ENCODE measurements around the gene HYAL1.
A peak's percentile ranks its signal among the peaks of the same experiment; 100 is the strongest.

The HYAL1 gene, protein sequence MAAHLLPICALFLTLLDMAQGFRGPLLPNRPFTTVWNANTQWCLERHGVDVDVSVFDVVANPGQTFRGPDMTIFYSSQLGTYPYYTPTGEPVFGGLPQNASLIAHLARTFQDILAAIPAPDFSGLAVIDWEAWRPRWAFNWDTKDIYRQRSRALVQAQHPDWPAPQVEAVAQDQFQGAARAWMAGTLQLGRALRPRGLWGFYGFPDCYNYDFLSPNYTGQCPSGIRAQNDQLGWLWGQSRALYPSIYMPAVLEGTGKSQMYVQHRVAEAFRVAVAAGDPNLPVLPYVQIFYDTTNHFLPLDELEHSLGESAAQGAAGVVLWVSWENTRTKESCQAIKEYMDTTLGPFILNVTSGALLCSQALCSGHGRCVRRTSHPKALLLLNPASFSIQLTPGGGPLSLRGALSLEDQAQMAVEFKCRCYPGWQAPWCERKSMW

DNA sequence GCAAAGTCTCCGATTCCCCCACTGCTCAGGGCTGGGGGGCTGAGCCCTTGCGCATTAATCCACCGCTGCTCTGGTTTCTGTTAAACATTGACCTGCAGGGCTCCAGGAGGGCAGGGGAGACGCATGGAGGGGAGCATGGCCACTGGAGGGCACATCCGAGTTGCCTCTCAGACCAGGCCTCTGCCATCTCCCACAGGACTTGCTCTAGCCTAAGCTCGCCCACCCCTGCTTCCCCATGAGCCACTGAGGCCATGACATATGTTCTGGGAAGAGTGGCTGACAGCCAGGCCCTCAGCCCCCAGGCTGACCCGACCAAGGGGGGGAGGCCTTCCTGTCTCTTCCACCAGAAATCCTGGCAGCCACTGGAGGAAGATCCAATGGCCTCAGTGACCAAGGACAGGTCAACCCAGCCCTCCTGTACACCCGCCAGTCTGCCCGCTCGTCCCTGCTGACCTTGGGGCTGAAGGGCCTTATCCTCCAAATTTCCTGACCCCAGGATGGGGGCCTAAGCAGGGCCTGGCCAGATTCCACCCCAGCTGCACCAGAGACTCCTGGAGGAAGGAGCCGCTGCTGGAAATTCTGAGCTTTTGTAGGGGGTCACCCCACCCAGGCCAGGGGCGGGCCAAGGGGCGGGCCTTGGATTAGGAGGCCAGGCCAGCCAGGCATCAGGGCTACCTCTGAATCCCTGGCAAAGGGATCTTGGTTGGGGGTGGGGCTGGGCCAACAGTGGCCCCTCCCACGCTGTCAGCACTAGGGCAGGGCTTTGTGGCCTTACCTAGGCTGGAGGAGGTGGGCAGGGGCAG lies at the start of gene HYAL1:
TSS of gene HYAL1 (minus strand) at position 562 of the 803 bp plus-strand sequence. CDS start 618 bp downstream, outside the sequence.
- no peak for DNase-seq

DNA sequence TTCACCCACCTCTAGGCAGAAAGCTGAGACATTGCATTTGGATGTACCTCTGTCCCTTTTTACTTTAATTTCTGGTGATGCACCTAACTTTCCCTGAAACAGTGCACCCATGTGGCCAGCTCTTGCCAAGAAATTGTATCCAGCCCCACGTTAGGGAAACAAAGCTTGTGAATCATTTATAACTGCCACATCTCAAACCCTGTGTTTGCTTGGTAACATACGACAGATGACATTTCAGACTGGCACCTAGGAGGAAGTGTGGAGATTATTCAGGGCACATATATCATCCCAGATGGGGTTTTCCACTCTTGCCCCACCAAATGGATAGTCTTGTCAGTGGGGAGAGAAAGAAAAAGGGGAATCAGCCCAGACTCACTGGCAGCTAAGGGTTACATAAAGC lies 49.4 kb upstream of the HYAL1 start:
- DNase-seq, result peak; percentile 30

DNA sequence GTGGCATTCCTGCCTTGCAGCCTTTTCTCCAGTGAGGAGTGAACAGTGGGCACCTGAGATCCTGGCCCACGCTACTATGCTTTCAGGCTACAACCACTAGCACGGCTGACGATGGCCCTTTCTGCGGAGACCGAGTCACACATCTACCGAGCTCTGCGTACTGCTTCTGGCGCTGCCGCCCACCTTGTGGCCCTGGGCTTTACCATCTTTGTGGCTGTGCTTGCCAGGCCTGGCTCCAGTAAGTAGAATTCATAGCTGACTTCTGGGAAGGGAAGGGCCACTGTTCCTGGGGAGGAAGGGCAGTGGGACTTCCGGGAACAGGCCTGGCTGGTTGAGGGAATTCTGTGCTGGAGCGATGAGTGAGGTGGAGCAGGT lies 47.9 kb upstream of the HYAL1 start:
- no peak for DNase-seq

DNA sequence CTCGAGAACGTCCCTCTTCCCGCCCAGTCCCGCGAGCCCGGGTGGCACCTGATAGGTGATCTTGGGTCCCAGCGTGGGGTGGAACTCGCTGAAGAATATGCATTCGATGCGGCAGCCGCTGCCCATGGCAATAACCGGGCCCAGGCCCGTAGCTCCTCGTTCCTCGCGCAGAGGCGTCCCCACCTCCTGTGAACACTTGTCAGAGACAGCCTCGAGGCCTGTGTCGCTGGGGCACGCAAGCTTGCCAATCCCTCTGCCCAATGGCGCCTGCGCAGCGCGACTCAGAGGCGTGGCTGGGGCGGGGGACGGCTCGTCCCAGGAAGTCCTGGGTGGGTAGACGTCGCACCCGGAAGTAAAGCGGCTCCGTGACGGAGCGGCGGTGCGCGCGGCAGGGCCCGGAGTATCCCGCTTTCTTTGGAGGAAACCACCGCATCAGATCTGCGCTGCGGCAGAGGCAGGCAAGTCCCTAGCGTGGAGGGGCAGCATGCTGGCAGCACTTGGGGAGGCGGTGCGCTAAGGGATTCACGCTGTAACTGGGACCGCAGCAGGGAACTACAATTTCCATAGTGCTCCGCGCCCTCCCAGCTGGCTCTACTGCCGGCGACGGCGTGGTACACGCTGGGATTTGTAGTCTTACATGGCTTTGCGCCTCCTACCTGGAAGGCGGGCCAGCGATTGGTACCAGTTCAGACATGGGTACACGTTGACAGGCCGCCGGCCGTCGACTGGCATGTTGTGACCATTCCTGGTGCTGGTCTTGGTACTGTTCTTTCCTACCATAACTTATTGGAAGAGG lies 47.4 kb upstream of the HYAL1 start, which contains the start of the genes CYB561D2 and NPRL2:
TSS of gene CYB561D2 (plus strand) at position 336 of the 796 bp plus-strand sequence. CDS start 572 bp downstream, outside the sequence.
TSS of gene NPRL2 (minus strand) at position 249 of the 796 bp plus-strand sequence. CDS start at position 126, 123 bp downstream.
- peak; percentile 91 for DNase-seq

DNA sequence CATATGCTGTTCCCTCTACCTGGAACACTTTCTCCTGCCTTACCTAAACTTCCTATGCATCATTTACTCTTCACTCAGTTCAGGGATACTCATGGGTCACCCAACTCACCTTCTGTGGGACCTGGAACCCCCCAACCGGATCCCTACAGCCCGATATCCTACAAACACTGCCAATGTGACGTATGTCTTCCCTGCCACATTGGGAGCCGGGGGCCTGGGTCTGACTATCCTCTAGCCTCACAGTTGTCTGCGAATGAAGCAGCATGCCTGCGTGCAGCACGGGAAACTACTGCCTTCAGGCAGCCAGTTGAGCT lies 46.8 kb upstream of the HYAL1 start:
- no peak for DNase-seq

DNA sequence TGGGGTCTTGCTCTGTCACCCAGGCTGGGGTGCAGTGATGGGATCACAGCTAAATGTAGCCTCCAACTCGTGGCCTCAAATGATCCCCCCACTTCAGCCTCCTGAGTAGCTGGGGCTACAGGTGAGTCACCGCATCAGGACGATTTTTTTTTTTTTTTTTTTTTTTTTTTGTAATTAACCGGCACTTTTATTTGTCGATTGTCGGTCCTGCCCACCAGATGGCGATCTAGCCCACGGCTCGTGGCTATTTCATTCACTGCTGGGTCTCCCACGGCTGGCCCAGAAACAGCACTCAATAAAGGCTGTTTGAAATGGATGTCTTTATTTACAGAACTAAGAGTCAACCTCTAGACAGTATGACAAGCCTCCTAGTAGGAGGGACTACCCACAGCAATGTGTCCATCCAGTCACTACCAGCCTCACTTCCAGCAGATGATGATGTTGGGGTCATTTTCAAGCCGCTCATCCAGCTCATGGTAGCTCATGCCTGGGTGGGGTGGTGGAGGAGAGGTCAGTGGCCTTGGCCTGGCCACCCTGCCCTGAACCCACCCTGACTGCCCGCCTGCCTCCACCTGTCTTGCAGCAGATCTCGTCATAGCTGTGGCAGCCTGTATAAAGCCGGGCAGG lies 43.9 kb upstream of the HYAL1 start:
- DNase-seq, result peak; percentile 76

DNA sequence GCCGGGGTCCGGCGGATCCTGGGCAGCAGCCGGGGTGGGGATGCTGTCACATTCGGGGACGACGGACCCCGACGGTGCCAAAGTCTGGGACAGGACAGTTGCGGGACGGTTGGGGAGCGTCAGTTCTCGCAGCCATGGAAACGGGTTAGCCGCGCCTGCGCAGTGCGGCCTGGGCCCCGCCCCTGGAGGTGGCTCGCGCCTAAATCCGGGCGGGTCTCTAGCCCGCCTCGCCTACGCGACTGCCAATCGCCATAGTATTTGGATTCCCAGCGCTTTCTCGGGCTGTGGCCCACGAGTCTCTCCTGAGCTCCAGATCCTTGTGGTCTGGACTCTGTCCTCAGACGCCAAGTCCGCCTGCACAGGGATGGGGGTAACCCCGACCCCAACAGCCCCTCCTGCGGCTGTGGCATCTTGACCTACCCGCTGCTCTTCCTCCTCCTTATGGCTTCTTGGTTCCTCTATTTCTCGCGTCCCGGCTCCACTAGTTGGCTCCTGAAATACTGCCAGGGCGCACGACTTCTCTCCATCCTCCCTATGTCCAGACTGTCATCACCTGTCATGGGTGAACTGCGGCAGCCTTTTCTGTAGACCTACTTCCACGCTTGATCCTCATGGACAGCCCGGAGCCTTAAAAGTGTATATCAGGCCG lies 42.3 kb upstream of the HYAL1 start, which contains the start of gene ZMYND10:
TSS of gene ZMYND10 (minus strand) at position 147 of the 649 bp plus-strand sequence. CDS start 153 bp downstream, outside the sequence.
- DNase-seq, result peak; percentile 51

DNA sequence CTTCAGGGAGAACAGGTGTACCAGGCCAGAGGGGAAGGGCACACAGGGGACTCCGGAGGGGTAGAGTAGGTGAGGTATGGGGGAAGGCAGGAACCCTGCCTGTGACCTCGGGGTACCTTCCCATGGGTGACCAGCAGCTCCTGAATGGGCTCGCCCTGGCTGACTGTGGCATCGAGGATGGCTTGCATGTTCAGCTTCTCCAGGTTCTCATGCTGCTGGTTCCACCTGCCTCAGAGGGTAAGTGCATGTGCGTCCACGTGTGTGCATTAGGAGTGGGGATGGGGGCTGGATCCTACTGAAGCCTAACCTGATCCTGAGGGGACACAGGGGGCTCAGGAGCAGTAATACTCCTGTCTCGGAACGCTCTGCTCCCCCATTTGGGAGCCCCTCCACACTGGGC lies 41.6 kb upstream of the HYAL1 start:
- no peak for DNase-seq

DNA sequence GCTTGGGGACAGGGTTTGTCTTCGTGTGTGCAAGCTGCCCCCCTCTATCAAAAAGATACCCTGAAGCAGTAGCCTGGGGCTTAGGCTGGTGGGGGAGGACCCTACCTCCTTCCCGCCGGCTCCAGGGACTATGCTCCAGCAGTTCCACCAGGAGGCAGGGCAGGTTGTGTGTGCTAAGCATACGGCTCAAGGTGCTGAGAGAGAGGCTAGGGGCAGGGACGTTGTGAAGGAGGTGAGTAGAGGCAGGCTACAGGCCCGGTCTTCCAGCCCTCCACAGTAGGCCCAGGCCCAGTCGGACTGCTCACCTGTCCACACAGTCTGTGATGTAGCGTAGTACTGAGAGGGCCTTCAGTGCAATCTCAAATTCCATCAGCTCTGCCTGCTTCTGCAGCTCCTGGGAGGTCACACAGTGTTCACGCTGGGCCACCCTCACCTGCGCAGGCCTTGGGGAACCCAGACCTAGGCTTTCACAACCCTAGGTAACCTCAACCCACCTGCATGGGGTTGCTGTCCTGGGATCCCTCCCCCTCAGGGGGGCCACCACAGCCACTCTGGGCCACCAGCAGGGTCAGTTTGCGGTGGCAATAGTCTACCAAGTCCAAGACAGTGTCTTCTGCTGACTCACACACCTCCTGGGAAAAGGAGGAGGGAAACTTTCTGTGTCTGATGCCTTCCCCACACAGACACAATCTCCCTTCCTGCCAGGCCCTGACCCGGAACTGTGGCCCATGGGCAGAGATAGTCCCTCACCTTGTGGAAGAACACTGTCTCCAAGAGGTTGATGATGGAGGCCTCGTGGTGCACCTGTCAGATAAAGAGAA lies 39.6 kb upstream of the HYAL1 start:
- no peak for DNase-seq

DNA sequence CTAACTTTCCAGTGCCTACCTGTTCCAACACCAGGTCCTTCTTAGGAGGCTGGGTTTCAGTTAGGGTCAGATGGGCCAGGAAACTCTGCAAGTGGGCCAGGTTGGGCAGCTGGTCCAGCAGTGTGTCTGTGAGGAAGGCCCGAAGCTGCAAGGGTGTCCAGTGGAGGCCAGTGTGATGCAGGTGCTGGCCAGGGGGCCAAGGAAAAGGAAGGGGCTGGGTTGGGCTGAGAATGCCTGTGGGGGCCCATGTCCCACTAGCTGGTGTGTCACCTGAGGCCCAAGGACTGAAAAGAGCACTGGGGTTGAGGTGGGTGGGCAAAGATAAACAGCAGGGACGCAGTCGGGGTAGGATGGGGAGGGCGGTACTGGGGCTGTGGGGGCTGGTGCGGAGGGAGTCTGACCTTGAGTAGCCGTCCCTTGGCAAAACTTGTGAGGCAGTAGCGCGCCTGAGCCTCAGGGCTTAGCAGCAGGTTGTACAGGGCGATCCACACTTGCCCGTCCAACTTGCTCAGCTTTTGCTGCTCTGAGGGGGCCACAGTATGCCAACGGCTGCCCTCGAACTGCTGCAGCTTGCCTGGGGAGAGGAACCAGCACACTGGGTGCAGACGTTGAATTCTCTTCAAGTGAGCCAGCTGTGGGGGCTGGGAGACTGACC lies 38.7 kb upstream of the HYAL1 start:
- no peak for DNase-seq

DNA sequence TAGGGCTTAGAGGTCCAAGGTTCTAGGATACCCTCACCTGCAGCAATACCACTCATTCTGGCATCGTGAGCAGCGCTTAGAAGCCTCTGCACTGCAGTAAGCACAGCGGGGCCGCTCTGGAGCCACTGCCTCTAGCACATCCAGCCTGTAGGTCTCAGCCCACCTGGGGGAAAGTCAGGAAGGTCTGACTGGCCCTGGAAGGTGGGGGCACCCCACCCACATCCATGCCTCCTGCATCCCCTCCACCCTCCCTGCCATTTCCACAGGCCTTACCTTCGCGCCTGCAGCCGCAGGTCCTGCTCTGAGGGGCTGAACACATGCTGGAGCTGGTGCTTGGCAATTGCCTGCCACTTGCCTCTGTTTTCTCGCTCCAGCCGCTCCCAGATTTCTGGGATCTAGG lies 38.2 kb upstream of the HYAL1 start:
- DNase-seq, result no peak

DNA sequence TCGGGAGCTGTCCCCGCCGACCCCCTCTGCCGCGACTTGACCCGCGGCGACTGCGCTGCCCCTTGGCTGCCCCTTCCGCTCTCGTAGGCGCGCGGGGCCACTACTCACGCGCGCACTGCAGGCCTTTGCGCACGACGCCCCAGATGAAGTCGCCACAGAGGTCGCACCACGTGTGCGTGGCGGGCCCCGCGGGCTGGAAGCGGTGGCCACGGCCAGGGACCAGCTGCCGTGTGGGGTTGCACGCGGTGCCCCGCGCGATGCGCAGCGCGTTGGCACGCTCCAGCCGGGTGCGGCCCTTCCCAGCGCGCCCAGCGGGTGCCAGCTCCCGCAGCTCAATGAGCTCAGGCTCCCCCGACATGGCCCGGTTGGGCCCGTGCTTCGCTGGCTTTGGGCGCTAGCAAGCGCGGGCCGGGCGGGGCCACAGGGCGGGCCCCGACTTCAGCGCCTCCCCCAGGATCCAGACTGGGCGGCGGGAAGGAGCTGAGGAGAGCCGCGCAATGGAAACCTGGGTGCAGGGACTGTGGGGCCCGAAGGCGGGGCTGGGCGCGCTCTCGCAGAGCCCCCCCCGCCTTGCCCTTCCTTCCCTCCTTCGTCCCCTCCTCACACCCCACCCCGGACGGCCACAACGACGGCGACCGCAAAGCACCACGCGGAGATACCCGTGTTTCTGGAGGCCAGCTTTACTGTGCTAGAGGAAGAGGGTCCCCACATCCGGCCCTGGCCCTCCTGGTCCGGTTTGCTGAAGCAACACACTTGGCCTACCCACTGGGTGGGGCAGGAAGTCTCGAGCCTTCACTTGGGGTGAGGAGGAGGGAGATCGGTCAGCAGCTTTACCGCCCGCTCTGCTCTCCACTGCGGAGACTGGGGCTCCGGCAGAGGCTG lies 37.3 kb upstream of the HYAL1 start, which contains the start of gene RASSF1:
TSS of gene RASSF1 (minus strand) at position 389 of the 882 bp plus-strand sequence. CDS start at position 358, 31 bp downstream.
- peak; percentile 77 for DNase-seq

DNA sequence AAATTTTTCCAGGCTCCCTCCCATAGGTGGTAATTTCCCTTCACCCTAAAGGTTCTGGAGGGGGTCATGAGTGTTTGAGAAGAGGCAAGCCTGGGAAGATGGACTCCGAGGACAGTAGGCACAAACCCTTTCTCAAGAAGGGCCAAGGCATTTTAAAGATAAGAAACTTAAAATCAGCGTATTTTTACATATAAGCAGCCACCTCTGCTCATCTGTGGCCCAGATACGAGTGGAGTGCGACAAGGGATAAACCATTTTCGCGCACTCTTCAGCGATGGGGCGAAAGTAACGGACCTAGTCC lies 36.7 kb upstream of the HYAL1 start:
- DNase-seq, result no peak

DNA sequence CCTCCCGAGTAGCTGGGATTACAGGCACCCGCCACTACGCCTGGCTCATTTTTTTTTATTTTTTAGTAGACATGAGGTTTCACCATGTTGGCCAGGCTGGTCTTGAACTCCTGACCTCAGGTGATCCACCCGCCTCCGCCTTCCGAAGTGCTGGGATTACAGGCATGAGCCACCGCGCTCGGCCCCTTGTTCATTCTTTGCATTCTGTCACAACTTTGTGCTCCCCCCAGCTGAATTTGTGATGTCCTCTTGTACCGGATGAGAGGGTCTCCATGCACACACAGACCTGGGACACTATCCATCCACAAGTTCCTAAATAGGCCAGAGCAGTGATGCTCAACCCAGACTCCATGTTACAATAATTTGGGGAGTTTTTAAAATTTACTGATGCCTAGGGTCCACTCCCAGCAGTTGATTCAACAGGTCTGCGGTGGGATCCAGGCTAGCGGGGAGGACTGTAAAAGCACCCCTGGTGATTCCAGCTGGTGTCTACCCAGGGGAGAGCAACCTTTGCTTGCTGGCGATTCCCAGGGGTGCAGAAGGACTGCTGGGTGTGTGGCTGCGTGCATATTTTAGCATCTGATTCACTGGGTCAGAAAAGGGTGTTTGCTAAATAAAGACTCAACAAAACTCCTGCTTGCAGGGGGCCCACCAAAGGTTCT lies 36.2 kb upstream of the HYAL1 start:
- DNase-seq, result peak; percentile 78

DNA sequence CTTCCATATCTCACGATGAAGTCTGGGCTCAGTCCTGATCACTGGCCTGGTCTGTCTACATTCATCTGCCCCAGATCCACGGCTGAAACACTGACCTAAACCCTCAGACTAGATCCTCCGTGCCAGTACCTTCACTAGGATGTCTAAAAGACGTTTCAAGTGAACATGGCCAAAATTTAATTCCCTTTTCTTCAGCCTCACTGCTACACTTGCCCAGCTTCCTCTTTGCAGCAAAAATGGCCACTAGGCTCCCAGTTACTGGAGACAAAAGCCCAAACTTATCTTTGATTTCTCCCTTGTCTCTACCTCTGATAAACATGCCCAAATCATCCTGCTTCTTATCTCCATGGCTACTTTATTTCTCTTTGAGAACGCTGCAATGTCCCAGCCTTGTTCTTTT lies 35.6 kb upstream of the HYAL1 start:
- no peak for DNase-seq

DNA sequence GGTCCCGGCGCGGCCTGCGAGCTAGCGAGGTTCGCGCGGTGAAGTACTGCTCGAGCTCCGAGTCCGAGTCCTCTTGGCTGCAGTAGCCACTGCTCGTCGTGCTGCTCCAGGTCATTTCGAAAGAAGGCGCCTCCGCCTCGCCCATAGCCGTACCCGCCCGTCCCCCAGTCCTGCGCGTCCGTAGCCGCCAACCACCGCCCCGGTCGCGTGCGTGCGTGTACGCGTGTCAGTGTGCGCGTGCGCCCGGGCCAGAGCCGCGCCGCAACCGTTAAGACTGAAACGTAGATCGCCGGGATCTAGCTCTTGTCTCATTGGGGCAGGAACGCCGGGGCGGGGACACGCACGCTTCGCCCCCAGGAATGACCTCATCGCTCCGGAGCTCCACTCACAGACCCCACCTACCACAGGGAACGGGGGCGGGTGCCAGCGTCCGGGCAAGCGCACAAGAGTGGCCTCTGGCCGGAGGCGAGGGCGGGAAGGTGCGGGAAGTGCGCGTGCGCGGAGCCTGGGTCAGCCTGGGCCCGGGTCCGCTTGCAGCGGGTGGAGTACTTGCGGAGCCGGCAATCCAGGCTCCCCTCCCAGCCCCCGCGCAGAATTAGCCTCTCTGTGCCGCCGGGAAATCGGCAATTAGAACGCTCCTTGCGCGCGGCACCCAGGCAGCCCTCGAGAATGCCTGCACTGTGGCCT lies 33.9 kb upstream of the HYAL1 start:
- peak; percentile 99 for DNase-seq

DNA sequence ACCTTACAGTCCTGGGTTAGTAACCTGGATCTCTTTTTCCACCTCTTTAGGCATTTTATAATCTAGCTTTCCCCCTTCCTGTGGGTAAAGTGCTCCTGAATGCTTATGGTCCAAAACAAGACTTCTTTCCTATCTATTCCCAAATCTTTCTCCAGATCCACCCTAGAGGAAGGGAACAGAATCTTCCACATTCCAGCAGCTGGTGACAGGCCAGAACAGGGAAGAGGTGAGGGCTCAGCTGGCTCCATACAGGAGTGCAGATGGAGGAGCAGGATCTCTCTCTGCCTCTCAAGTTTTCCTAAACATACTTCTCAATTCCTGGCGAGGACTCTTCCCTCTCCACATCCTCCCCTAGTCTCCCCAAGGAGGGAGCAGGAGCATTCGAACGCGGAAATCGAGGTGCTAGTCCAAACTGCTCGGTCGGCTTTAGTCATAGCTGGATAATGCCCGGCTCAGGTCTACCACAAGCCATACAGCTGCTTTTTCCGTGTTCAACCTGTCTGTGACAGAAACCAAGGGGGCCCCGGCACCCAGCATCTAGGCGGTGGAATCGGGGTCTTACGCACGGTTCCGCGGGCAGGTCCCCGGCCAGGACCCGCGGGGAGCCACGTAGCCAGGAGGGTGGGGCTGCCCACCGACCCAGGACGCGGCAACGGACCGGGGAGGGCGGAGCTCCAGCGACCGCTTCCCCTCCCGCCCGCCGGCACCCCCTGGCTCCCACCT lies 33.2 kb upstream of the HYAL1 start:
- DNase-seq, result peak; percentile 31
